C4-2B (cell line): Measurements from ENCODE around the gene CA7.

Source experiments
- H3K27ac ChIP-seq: fragments of 450-650 bp; 2 replicates; pipeline ENCODE4 v1.5.1; 2017
- ZFX ChIP-seq: fragments of 450-650 bp; IDR thresholded peaks from 2 replicates; pipeline ENCODE4 v1.6.1; 2017
- TF ChIP-seq, protein P1 (sequence below): fragments of 450-650 bp; conservative IDR thresholded peaks from 2 replicates; pipeline ENCODE4 v1.5.1; 2017; ENCODE audit warnings: mild to moderate bottlenecking

CA7 gene

DNA sequence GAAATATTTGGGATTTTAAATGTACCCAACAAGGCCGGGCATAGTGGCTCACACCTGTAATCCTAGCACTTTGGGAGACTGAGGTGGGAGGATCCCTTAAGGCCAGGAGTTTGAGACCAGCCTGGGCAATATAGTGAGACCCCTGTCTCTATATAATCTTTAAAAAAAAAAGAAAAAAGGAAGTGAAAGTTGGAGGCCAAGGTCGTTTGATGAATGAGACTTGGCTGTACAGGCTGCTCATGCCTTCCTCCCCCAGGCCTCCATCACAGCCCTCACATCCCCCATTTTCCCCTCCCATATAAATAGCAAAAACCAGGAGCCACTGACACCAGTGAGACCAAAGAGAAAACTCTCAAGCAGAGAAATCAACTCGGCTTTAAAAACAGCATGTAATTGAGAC, 3.3 kb upstream of the CA7 start:
- H3K27ac ChIP-seq, result no peak overlapping the region
- TF ChIP-seq, protein P1, sequence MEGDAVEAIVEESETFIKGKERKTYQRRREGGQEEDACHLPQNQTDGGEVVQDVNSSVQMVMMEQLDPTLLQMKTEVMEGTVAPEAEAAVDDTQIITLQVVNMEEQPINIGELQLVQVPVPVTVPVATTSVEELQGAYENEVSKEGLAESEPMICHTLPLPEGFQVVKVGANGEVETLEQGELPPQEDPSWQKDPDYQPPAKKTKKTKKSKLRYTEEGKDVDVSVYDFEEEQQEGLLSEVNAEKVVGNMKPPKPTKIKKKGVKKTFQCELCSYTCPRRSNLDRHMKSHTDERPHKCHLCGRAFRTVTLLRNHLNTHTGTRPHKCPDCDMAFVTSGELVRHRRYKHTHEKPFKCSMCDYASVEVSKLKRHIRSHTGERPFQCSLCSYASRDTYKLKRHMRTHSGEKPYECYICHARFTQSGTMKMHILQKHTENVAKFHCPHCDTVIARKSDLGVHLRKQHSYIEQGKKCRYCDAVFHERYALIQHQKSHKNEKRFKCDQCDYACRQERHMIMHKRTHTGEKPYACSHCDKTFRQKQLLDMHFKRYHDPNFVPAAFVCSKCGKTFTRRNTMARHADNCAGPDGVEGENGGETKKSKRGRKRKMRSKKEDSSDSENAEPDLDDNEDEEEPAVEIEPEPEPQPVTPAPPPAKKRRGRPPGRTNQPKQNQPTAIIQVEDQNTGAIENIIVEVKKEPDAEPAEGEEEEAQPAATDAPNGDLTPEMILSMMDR, result no peak
- TF ChIP-seq ZFX, result no peak

DNA sequence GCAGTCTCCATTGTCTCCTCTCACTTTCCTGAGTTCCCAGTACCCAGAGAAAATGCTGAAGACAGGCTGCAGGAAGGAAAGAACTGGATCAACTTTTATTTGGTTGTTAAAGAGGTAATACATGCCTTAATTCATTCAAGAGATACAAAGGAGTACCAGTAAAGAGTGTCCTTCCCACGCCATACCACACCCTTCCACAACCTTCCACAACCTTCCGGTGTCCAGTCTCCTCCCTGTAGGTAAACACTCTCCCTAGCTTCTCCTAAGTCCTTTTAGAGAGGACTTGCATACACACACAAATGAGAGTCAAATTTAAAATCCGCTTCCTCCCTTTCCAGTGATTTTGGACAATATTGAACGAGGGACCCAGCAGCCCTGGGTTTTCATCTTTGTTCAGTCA, 2.8 kb upstream of the CA7 start:
- TF ChIP-seq, protein P1, result no peak
- TF ChIP-seq ZFX, result no peak
- no peak overlapping the region for H3K27ac ChIP-seq

DNA sequence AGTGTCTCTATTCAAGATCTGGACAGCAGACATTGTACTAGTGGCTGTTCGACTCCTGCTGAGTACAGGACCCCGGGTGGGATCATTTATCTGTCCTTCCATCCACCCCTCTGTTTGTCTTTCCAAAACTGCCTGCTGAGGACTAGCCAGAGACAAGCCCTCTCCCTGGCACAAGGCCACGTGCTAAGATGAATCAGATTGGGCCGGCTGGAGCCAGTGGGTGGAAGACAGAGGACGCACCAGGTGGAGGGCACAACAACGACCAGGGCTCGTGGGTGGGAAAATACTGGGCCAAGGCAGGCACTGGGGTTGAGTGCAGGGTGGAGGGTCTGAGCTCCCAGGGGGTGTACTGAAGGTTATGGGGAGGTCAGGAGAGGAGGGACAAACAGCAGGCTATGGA, 1.4 kb upstream of the CA7 start:
- no peak overlapping the region for H3K27ac ChIP-seq
- TF ChIP-seq ZFX, result no peak
- TF ChIP-seq, protein P1, result no peak

DNA sequence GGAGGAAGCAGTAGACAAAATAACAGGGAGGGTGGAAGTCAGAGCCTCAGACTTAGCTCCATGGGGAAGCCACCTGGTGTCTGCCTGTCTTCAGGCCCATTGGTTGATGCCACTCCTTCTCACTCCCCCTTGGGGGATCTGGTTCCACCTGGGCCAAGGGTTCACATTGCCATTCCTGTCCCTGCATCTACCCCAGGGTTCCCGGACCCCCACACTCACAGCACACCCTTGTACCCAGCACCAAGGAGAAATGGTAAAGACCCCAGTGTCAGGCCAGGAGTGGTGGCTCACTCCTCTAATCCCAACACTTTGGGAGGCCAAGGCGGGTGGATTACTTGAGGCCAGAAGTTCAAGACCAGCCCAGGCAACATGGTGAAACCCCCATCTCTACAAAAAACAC, 1.0 kb upstream of the CA7 start:
- TF ChIP-seq, protein P1, result no peak
- no peak for TF ChIP-seq ZFX
- H3K27ac ChIP-seq, result no peak overlapping the region

DNA sequence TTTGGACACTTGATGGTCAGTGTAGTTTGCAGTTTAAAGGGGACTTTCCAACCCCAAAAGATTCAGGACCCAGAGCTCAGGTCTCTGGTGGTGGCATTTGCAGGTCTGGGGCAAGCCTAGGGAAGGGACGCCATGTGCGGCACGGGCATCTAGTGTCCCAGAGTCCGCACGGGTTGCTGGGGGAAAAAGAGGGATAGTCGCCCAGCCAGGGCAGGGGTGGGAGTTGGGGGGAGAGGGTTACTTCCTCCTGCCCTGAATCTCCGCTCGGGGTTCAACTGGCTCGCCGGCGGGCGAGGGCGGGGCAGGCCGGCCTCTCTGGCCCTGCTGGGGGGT, 239 bp upstream of the CA7 start:
- TF ChIP-seq, protein P1, result no peak
- TF ChIP-seq ZFX, result no peak
- no peak overlapping the region for H3K27ac ChIP-seq

DNA sequence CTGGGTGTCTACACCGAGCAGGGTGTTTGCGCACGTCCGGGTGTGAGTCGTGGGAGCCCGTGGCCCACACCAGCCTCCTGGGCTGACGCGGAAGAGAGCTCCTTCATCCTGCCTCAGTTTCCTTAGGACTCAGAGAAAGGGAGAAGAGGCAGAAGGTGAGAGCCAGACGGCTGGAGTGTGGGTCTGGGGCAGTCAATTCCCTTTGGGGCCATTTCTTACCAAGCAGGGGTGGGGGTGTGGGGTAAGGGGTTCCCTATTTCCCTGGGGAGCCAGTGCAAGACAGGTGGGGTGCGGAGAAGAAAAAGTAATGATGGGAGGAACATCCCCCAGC, 831 bp downstream of the CA7 start:
- TF ChIP-seq ZFX, result no peak
- TF ChIP-seq, protein P1, result no peak

DNA sequence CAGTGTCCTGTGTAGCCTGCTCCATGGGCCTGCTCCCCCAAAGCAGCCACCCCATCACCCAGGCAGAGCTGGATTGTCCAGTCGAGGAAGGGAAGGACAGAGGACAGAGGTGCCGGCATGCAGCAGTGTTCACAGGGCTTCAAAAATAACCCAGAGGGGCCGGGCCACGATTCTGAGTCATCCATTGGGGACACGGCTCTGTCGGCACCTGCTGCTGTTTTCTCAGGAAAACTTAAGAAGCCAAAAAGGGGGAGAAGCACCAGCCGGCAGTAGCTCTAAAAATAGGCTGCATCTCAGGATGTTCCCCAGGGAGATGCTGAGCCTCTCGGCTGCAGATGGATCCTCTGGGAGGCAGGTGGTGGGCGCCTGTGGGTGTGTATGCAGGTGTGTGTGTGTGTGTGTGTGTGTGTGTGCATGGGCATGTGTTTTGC, 1.6 kb downstream of the CA7 start:
- H3K27ac ChIP-seq, result no peak overlapping the region
- no peak for TF ChIP-seq ZFX
- TF ChIP-seq, protein P1, result no peak

More for the DNA sequence above, 831 bp downstream of the CA7 start:
- no peak overlapping the region for H3K27ac ChIP-seq
